Pancreas (tissue), 10 donors: ENCODE measurements around the gene FN1. TPM values are rescaled to one million over a fixed set of nuclear protein-coding genes. Genes with fewer than 3 reads are reported as not detected.

ENCODE experiments used
- ATAC-seq, 4 donors: fragments of 200-7000 bp; cut with Tn5 transposase; one replicate each; pipeline versions ENCODE4 v1.8.0 to v1.9.1; 2020; ENCODE audit warnings: mild to moderate bottlenecking in 4 of 4, moderate library complexity in 4 of 4
- DNase-seq, 6 donors: peaks; one replicate each; pipeline ENCODE4 v3.0.0-alpha.2; 2020
- FAIRE-seq: peaks from 2 replicates; lab custom pipeline; 2012; peaks lifted over from hg19 to GRCh38; lab: Jason Lieb, UNC
- H3K27ac ChIP-seq, 4 donors: fragments of 200-600 bp; sonication (generic); 1 replicate in 3 of 4; 2 replicates in 1 of 4; pipeline versions ENCODE4 v1.5.0 to v1.8.0; 2020
- H3K27me3 ChIP-seq, 4 donors: fragments of 200-600 bp; one replicate each; pipeline ENCODE4 v1.8.0; 2021
- H3K36me3 ChIP-seq, 3 donors: fragments of 200-600 bp; sonication (generic) in 1 of 3; one replicate each; pipeline versions ENCODE4 v1.5.0 to v1.8.0; 2020 to 2021
- H3K4me1 ChIP-seq, 3 donors: fragments of 200-600 bp; one replicate each; pipeline ENCODE4 v1.8.0; 2021
- H3K4me3 ChIP-seq, 4 donors: fragments of 200-600 bp; sonication (generic) in 2 of 4; one replicate each; pipeline versions ENCODE4 v1.5.0 to v1.8.0; 2020 to 2021
- H3K9me3 ChIP-seq, 4 donors: fragments of 200-600 bp; one replicate each; pipeline ENCODE4 v1.8.0; 2021
- CTCF ChIP-seq, 4 donors: fragments of 200-600 bp; sonication (generic) in 3 of 4; IDR thresholded peaks; one replicate each; pipeline versions ENCODE4 v1.5.0 to v1.8.0; 2021; ENCODE audit warnings: antibody characterized with exemption in 4 of 4
- WGBS, 2 donors: extraction: QIAGEN DNeasy Blood & Tissue Kit; methylation state at CpG; one replicate each; pipeline ENCODE4 v1.1.7; 2013; 5-methylcytosine and 5-hydroxymethylcytosine counted together
- intact Hi-C, 3 donors: fragments of 100-400 bp; cut with DNase I; formaldehyde crosslinking; loops; one replicate each; pipeline versions ENCODE4 v1.11.1 to v1.14.2; 2022
- polyA plus RNA-seq, 2 donors: library from polyadenylated mRNA; stranded (reverse); fragments of 200-250 nt; gene quantifications; one replicate each; pipeline ENCODE4 v1.2.3, GENCODE V29; 2013
- total RNA-seq, 6 donors: library from RNA; stranded (reverse); fragmentation: NEBNext Ultra II Directional in 4 of 6; extraction: Animal tissue kit (Norgen Biotek cat#: 25700) in 4 of 6; gene quantifications; one replicate each; pipeline versions ENCODE4 v1.2.1 to v1.2.4, GENCODE V29; 2021 to 2023
- donor health status: healthy with polysubstance abuse.
- donor health status: DM: no; HTN: no; CAD: no; lungs with moderate emphysema.
- donor health status: DM: no; HTN: no; CAD: no.
- donor health status: control.
- donor health status: control.
- donor health status: Bipolar disorder and iron deficiency.
- donor health status: DM: yes; HTN: yes; CAD: no.
- donor health status: DM: no; HTN: no; CAD: no.
- donor health status: DM: no; HTN: no; CAD: no.
- donor health status: DM: yes; HTN: yes; CAD: no.

FN1 gene
- total and polyA plus RNA-seq, 8 donors = 8.9 to 432 (median 18.6) TPM

- Histone ChIP-seq H3K36me3 (no peaks in the 10 kb centered on the region), H3K9me3 (no peaks in the 10 kb centered on the region), H3K4me1 (peaks cover 7 to 23% (median 21%) of the 10 kb centered on the region in 3 donors), H3K27me3 (no peaks in the 10 kb centered on the region), H3K27ac (no peak overlapping the region), H3K4me3 (no peak overlapping the region)
- no peak for DNase-seq
- intact Hi-C loops = no loop called here
- 72 to 76% methylated on average over 10 of the region's 10 CpGs for WGBS, 2 donors
- no peak for FAIRE-seq
- ATAC-seq = no peak
- no peak for TF ChIP-seq CTCF (IDR thresholded peaks at IDR 0.05)
These were observed 13.9 kb downstream of the FN1 start for GRCh38 chr2:215421859-215422461.

- FAIRE-seq (no peak), ATAC-seq (peak in 2 of 4 donors; percentile 20 to 22), DNase-seq (no peak)
- Histone ChIP-seq H3K36me3 (no peaks in the 10 kb centered on the region), H3K9me3 (no peaks in the 10 kb centered on the region), H3K27ac (no peak overlapping the region), H3K4me1 (peaks cover 7 to 34% (median 25%) of the 10 kb centered on the region in 3 donors), H3K4me3 (no peak overlapping the region), H3K27me3 (no peaks in the 10 kb centered on the region)
- TF ChIP-seq CTCF (IDR thresholded peaks at IDR 0.05) = no peak
- intact Hi-C loops = no loop called here
- 55 to 61% methylated on average over 8 of the region's 8 CpGs for WGBS, 2 donors
These were observed 15.4 kb downstream of the FN1 start for GRCh38 chr2:215420471-215420935.

GRCh38 chr2:215419769-215420470, 15.9 kb downstream of the FN1 start:
- ATAC-seq (peak in 2 of 4 donors; percentile 20 to 37), DNase-seq (no peak), FAIRE-seq (no peak)
- no peaks in the 10 kb centered on the region for H3K27me3 ChIP-seq
- no peaks in the 10 kb centered on the region for H3K36me3 ChIP-seq
- no peak overlapping the region for H3K27ac ChIP-seq
- intact Hi-C loops = no loop called here
- WGBS, 2 donors = 60 to 67% methylated on average over 7 of the region's 7 CpGs
- H3K9me3 ChIP-seq = no peaks in the 10 kb centered on the region
- no peak for TF ChIP-seq CTCF (IDR thresholded peaks at IDR 0.05)
- H3K4me1 ChIP-seq = peaks cover 7 to 40% (median 30%) of the 10 kb centered on the region in 3 donors
- H3K4me3 ChIP-seq = no peak overlapping the region

- DNase-seq = no peak
- no peak for TF ChIP-seq CTCF (IDR thresholded peaks at IDR 0.05)
- Histone ChIP-seq H3K36me3 (no peaks in the 10 kb centered on the region), H3K27ac (no peak overlapping the region), H3K9me3 (no peaks in the 10 kb centered on the region), H3K27me3 (no peaks in the 10 kb centered on the region), H3K4me3 (no peak overlapping the region), H3K4me1 (peaks cover 7 to 44% (median 30%) of the 10 kb centered on the region in 3 donors)
- ATAC-seq = peak in 1 of 4 donors; percentile 25
- no peak for FAIRE-seq
- WGBS, 2 donors = 56 to 57% methylated on average over 3 of the region's 3 CpGs
- intact Hi-C loops = no loop called here
These were observed 16.8 kb downstream of the FN1 start for GRCh38 chr2:215419113-215419512.
